Measurements from ENCODE around the gene ERP27.

Gene ERP27

GRCh38 chr12:14896521-14897169 lies 41.7 kb downstream of the ERP27 start:
- Histone ChIP-seq H3K36me3 (no peaks in the 10 kb centered on the region), H3K4me3 (ENCODE audit: low read depth, low read length) (no peak overlapping the region), H3K9me3 (no peaks in the 10 kb centered on the region), H3K4me1 (peaks cover 20% of the 10 kb centered on the region), H3K27me3 (no peaks in the 10 kb centered on the region)
- no peak for TF ChIP-seq CTCF (IDR thresholded peaks at IDR 0.05; ENCODE audit: low read depth, low read length)
- no peak for DNase-seq

- no peak for TF ChIP-seq CTCF (IDR thresholded peaks at IDR 0.05; ENCODE audit: low read depth, low read length)
- H3K27me3 ChIP-seq, result no peaks in the 10 kb centered on the region
- peaks cover 14% of the 10 kb centered on the region for H3K4me1 ChIP-seq
- no peaks in the 10 kb centered on the region for H3K9me3 ChIP-seq
- H3K4me3 ChIP-seq (ENCODE audit: low read depth, low read length), result no peak overlapping the region
- H3K36me3 ChIP-seq, result no peaks in the 10 kb centered on the region
- DNase-seq, result no peak
Observed at GRCh38 chr12:14893506-14894250, 44.7 kb downstream of the ERP27 start.

GRCh38 chr12:14892726-14893505 lies 45.4 kb downstream of the ERP27 start:
- peak; percentile 40 for DNase-seq
- Histone ChIP-seq H3K27me3 (no peaks in the 10 kb centered on the region), H3K4me1 (peaks cover 14% of the 10 kb centered on the region)

GRCh38 chr12:14890701-14891100 lies 47.6 kb downstream of the ERP27 start:
- Histone ChIP-seq H3K27me3 (no peaks in the 10 kb centered on the region), H3K36me3 (no peaks in the 10 kb centered on the region), H3K4me1 (peaks cover 15% of the 10 kb centered on the region), H3K9me3 (no peaks in the 10 kb centered on the region), H3K4me3 (ENCODE audit: low read depth, low read length) (no peak overlapping the region)
- no peak for DNase-seq
- no peak for TF ChIP-seq CTCF (IDR thresholded peaks at IDR 0.05; ENCODE audit: low read depth, low read length)

More at GRCh38 chr12:14892726-14893505, 45.4 kb downstream of the ERP27 start:
- Histone ChIP-seq H3K4me3 (ENCODE audit: low read depth, low read length) (no peak overlapping the region), H3K9me3 (no peaks in the 10 kb centered on the region), H3K36me3 (no peaks in the 10 kb centered on the region)
- peak; percentile 30; the same call in 1 of the 2 replicates for TF ChIP-seq CTCF (IDR thresholded peaks at IDR 0.05; ENCODE audit: low read depth, low read length)

- DNase-seq, result no peak
- H3K27me3 ChIP-seq, result no peaks in the 10 kb centered on the region
- peak overlapping the region; percentile 32; the same call in 1 of the 2 replicates for H3K4me3 ChIP-seq (ENCODE audit: low read depth, low read length)
- H3K36me3 ChIP-seq, result no peaks in the 10 kb centered on the region
- no peaks in the 10 kb centered on the region for H3K9me3 ChIP-seq
- TF ChIP-seq CTCF (IDR thresholded peaks at IDR 0.05; ENCODE audit: low read depth, low read length), result no peak
- H3K4me1 ChIP-seq, result peaks cover 13% of the 10 kb centered on the region
Observed at GRCh38 chr12:14886271-14886670, 52.1 kb downstream of the ERP27 start.

Data from BE2C (cell line).